ENCODE data around the gene CAMTA1.
A peak's percentile ranks its signal among the peaks of the same experiment; 100 is the strongest.

The CAMTA1 gene

GRCh38 chr1:7680955-7681268, 895.7 kb downstream of the CAMTA1 start:
- no peak for DNase-seq (ENCODE audit: low read depth)
- no peak for TF ChIP-seq CTCF (conservative IDR thresholded peaks at IDR 0.05; ENCODE audit: low read depth, low read length)
- peak overlapping the region; percentile 62 for H3K4me3 ChIP-seq (ENCODE audit: low read depth, low read length)

- no peak for DNase-seq (ENCODE audit: low read depth)
- no peak for TF ChIP-seq CTCF (conservative IDR thresholded peaks at IDR 0.05; ENCODE audit: low read depth, low read length)
- no peak overlapping the region for H3K4me3 ChIP-seq (ENCODE audit: low read depth, low read length)
These were observed 896.1 kb downstream of the CAMTA1 start for GRCh38 chr1:7681401-7681800.

GRCh38 chr1:7683521-7683920, 898.3 kb downstream of the CAMTA1 start:
- no peak for TF ChIP-seq CTCF (conservative IDR thresholded peaks at IDR 0.05; ENCODE audit: low read depth, low read length)
- DNase-seq (ENCODE audit: low read depth) = no peak
- no peak overlapping the region for H3K4me3 ChIP-seq (ENCODE audit: low read depth, low read length)

- no peak for TF ChIP-seq CTCF (conservative IDR thresholded peaks at IDR 0.05; ENCODE audit: low read depth, low read length)
- no peak overlapping the region for H3K4me3 ChIP-seq (ENCODE audit: low read depth, low read length)
- DNase-seq (ENCODE audit: low read depth) = no peak
These were observed 898.9 kb downstream of the CAMTA1 start for GRCh38 chr1:7684132-7684531.

GRCh38 chr1:7684861-7685635, 899.8 kb downstream of the CAMTA1 start:
- DNase-seq (ENCODE audit: low read depth) = no peak
- no peak for TF ChIP-seq CTCF (conservative IDR thresholded peaks at IDR 0.05; ENCODE audit: low read depth, low read length)
- no peak overlapping the region for H3K4me3 ChIP-seq (ENCODE audit: low read depth, low read length)

- TF ChIP-seq CTCF (conservative IDR thresholded peaks at IDR 0.05; ENCODE audit: low read depth, low read length) = no peak
- no peak for DNase-seq (ENCODE audit: low read depth)
These were observed 901.1 kb downstream of the CAMTA1 start for GRCh38 chr1:7686301-7686850.

GRCh38 chr1:7687411-7687810, 902.2 kb downstream of the CAMTA1 start:
- no peak overlapping the region for H3K4me3 ChIP-seq (ENCODE audit: low read depth, low read length)
- no peak for TF ChIP-seq CTCF (conservative IDR thresholded peaks at IDR 0.05; ENCODE audit: low read depth, low read length)
- no peak for DNase-seq (ENCODE audit: low read depth)

More at GRCh38 chr1:7686301-7686850, 901.1 kb downstream of the CAMTA1 start:
- H3K4me3 ChIP-seq (ENCODE audit: low read depth, low read length) = no peak overlapping the region

Measured in choroid plexus epithelial cell (primary cell).